Mesenchymal stem cell (in vitro differentiated cells and primary cell): ENCODE results near the gene ABHD8.
A peak's percentile ranks its signal among the peaks of the same experiment; 100 is the strongest.

Experiments
- DNase-seq: peaks from one replicate; pipeline ENCODE4 v3.0.0-alpha.2; 2013
- H2AFZ ChIP-seq: one replicate; pipeline ENCODE4 v1.6.1; 2013; ENCODE audit warnings: low read depth, mild to moderate bottlenecking, control low read depth, inconsistent platforms, low read length, moderate library complexity
- H2AK5ac ChIP-seq: 2 replicates; pipeline ENCODE4 v1.6.1; 2013; ENCODE audit warnings: low read length, moderate library complexity, mild to moderate bottlenecking, inconsistent platforms; ENCODE audit not compliant: severe bottlenecking
- H2BK120ac ChIP-seq: one replicate; pipeline ENCODE4 v1.6.1; 2013; ENCODE audit warnings: low read depth, mild to moderate bottlenecking, inconsistent platforms, low read length, moderate library complexity
- H2BK12ac ChIP-seq, 2 experiments: one replicate each; pipeline ENCODE4 v1.6.1; 2013; ENCODE audit warnings: inconsistent platforms in 2 of 2, low read length in 2 of 2, mild to moderate bottlenecking in 2 of 2, moderate library complexity in 2 of 2, control low read depth in 1 of 2
- H2BK15ac ChIP-seq: one replicate; pipeline ENCODE4 v1.6.1; 2013; ENCODE audit warnings: mild to moderate bottlenecking, low read depth, inconsistent platforms; ENCODE audit not compliant: poor library complexity, severe bottlenecking
- H2BK5ac ChIP-seq: 2 replicates; pipeline ENCODE4 v1.6.1; 2013; ENCODE audit warnings: low read depth, mild to moderate bottlenecking, low read length, control low read depth, inconsistent platforms; ENCODE audit not compliant: poor library complexity, severe bottlenecking
- H3K14ac ChIP-seq, 2 experiments: one replicate each; pipeline ENCODE4 v1.6.1; 2013; ENCODE audit warnings: inconsistent platforms in 2 of 2, low read length in 2 of 2, control low read depth in 1 of 2, mild to moderate bottlenecking in 1 of 2, moderate library complexity in 1 of 2
- H3K18ac ChIP-seq, 2 experiments: one replicate each; pipeline ENCODE4 v1.6.1; 2013; ENCODE audit warnings: inconsistent platforms in 2 of 2, low read length in 2 of 2, control low read depth in 1 of 2, low read depth in 1 of 2, mild to moderate bottlenecking in 1 of 2
- H3K23ac ChIP-seq, 2 experiments: one replicate each; pipeline ENCODE4 v1.6.1; 2013; ENCODE audit warnings: inconsistent platforms in 2 of 2, low read length in 2 of 2, mild to moderate bottlenecking in 2 of 2, moderate library complexity in 2 of 2, control low read depth in 1 of 2
- H3K27ac ChIP-seq: 2 replicates; pipeline ENCODE4 v1.5.1; 2013; ENCODE audit warnings: mild to moderate bottlenecking, moderate library complexity, low read length, control low read depth, inconsistent platforms; ENCODE audit not compliant: poor library complexity, severe bottlenecking
- H3K27me3 ChIP-seq, 2 experiments: 2 replicates each; pipeline versions ENCODE4 v1.6.1 to v1.7.0; 2013; ENCODE audit warnings: low read length in 2 of 2, mild to moderate bottlenecking in 2 of 2, moderate library complexity in 2 of 2, control low read depth in 1 of 2, inconsistent platforms in 1 of 2; ENCODE audit not compliant: control insufficient read depth in 1 of 2, insufficient read depth in 1 of 2
- H3K36me3 ChIP-seq, 2 experiments: 2 replicates each; pipeline versions ENCODE4 v1.6.1 to v1.7.0; 2013; ENCODE audit warnings: low read length in 2 of 2, control low read depth in 1 of 2, inconsistent platforms in 1 of 2, low read depth in 1 of 2, mild to moderate bottlenecking in 1 of 2; ENCODE audit not compliant: insufficient read depth in 2 of 2, control insufficient read depth in 1 of 2
- H3K4ac ChIP-seq, 2 experiments: one replicate each; pipeline ENCODE4 v1.6.1; 2013; ENCODE audit warnings: inconsistent platforms in 2 of 2, low read length in 2 of 2, mild to moderate bottlenecking in 2 of 2, moderate library complexity in 2 of 2, control low read depth in 1 of 2, low read depth in 1 of 2
- H3K4me1 ChIP-seq: 2 replicates; pipeline ENCODE4 v1.6.1; 2013; ENCODE audit warnings: low read depth, low read length, control low read depth; ENCODE audit not compliant: control insufficient read depth, insufficient read depth
- H3K4me2 ChIP-seq: 2 replicates; pipeline ENCODE4 v1.6.1; 2013; ENCODE audit warnings: low read length, mild to moderate bottlenecking, inconsistent platforms; ENCODE audit not compliant: poor library complexity, severe bottlenecking
- H3K4me3 ChIP-seq, 2 experiments: 2 replicates each; pipeline versions ENCODE4 v1.5.1 to v1.7.0; 2013; ENCODE audit warnings: low read length in 2 of 2, mild to moderate bottlenecking in 2 of 2, control low read depth in 1 of 2, low read depth in 1 of 2; ENCODE audit not compliant: insufficient read depth in 1 of 2
- H3K79me1 ChIP-seq: replicated peaks from 2 replicates; pipeline ENCODE4 v1.6.1; 2013; ENCODE audit warnings: mild to moderate bottlenecking, control low read depth, low read length, inconsistent platforms; ENCODE audit not compliant: poor library complexity, severe bottlenecking
- H3K9ac ChIP-seq: 2 replicates; pipeline ENCODE4 v1.7.0; 2013; ENCODE audit warnings: mild to moderate bottlenecking, low read length, moderate library complexity
- H3K9me3 ChIP-seq: 2 replicates; pipeline ENCODE4 v1.7.0; 2013; ENCODE audit warnings: mild to moderate bottlenecking, low read length; ENCODE audit not compliant: control insufficient read depth
- H4K8ac ChIP-seq: one replicate; pipeline ENCODE4 v1.6.1; 2013; ENCODE audit warnings: inconsistent platforms, mild to moderate bottlenecking, low read length, moderate library complexity
- H4K91ac ChIP-seq: one replicate; pipeline ENCODE4 v1.6.1; 2013; ENCODE audit warnings: mild to moderate bottlenecking, low read length, inconsistent platforms
- WGBS: methylation state at CpG from one replicate; pipeline ENCODE4 v1.1.7; 2013; ENCODE audit warnings: mixed read lengths; 5-methylcytosine and 5-hydroxymethylcytosine counted together

Gene ABHD8

GRCh38 chr19:17322854-17323253 lies 19.6 kb upstream of the ABHD8 start:
- WGBS, result 93% methylated on average over 6 of the region's 10 CpGs
- H3K27ac ChIP-seq, result no peak overlapping the region

GRCh38 chr19:17321655-17322489 lies 18.6 kb upstream of the ABHD8 start:
- DNase-seq, result no peak
- no peaks in the 10 kb centered on the region for H3K9me3 ChIP-seq
- H3K23ac ChIP-seq, result no peak overlapping the region
- H3K18ac ChIP-seq, result no peak overlapping the region
- H3K4me1 ChIP-seq, result peaks cover 11% of the 10 kb centered on the region
- peak overlapping the region; percentile 75 for H4K8ac ChIP-seq
- H3K79me1 ChIP-seq, result peaks cover 27% of the 10 kb centered on the region
- H2AFZ ChIP-seq, result no peak overlapping the region
- WGBS, result 85% methylated on average over 19 of the region's 19 CpGs
- peaks cover 31 to 74% of the 10 kb centered on the region in 2 experiments for H3K36me3 ChIP-seq
- no peak overlapping the region for H3K4me2 ChIP-seq
- H3K14ac ChIP-seq, result no peak overlapping the region
- H2BK5ac ChIP-seq, result no peak overlapping the region
- peak overlapping the region; percentile 17 for H3K9ac ChIP-seq
- no peak overlapping the region for H3K4me3 ChIP-seq
- no peak overlapping the region for H3K27ac ChIP-seq
- no peak overlapping the region for H3K4ac ChIP-seq
- H2BK120ac ChIP-seq, result no peak overlapping the region
- no peak overlapping the region for H2AK5ac ChIP-seq
- no peak overlapping the region for H2BK15ac ChIP-seq
- no peaks in the 10 kb centered on the region for H3K27me3 ChIP-seq
- peak overlapping the region; percentile 48 for H4K91ac ChIP-seq
- H2BK12ac ChIP-seq, result no peak overlapping the region

More at GRCh38 chr19:17322854-17323253, 19.6 kb upstream of the ABHD8 start:
- no peak overlapping the region for H4K91ac ChIP-seq
- DNase-seq, result no peak
- no peak overlapping the region for H3K23ac ChIP-seq
- H3K18ac ChIP-seq, result no peak overlapping the region
- H3K27me3 ChIP-seq, result no peaks in the 10 kb centered on the region
- H2BK12ac ChIP-seq, result no peak overlapping the region
- H3K9ac ChIP-seq, result peak overlapping the region; percentile 17
- no peak overlapping the region for H2BK15ac ChIP-seq
- no peak overlapping the region for H4K8ac ChIP-seq
- no peak overlapping the region for H2AK5ac ChIP-seq
- H2AFZ ChIP-seq, result no peak overlapping the region
- peaks cover 36 to 70% of the 10 kb centered on the region in 2 experiments for H3K36me3 ChIP-seq
- H3K4ac ChIP-seq, result no peak overlapping the region
- peaks cover 21% of the 10 kb centered on the region for H3K4me1 ChIP-seq
- no peak overlapping the region for H3K4me2 ChIP-seq
- H2BK5ac ChIP-seq, result no peak overlapping the region
- H2BK120ac ChIP-seq, result no peak overlapping the region
- no peaks in the 10 kb centered on the region for H3K9me3 ChIP-seq
- peaks cover 26% of the 10 kb centered on the region for H3K79me1 ChIP-seq
- H3K14ac ChIP-seq, result no peak overlapping the region
- no peak overlapping the region for H3K4me3 ChIP-seq

- no peak overlapping the region for H2BK120ac ChIP-seq
- H3K4me2 ChIP-seq, result no peak overlapping the region
- H2BK12ac ChIP-seq, result no peak overlapping the region
- H3K23ac ChIP-seq, result no peak overlapping the region
- no peak overlapping the region for H3K14ac ChIP-seq
- H3K4me3 ChIP-seq, result no peak overlapping the region
- H3K36me3 ChIP-seq, result peaks cover 38 to 86% of the 10 kb centered on the region in 2 experiments
- 90% methylated on average over 11 of the region's 11 CpGs for WGBS
- no peaks in the 10 kb centered on the region for H3K9me3 ChIP-seq
- no peak overlapping the region for H3K4ac ChIP-seq
- no peak overlapping the region for H2BK15ac ChIP-seq
- no peaks in the 10 kb centered on the region for H3K27me3 ChIP-seq
- no peak for DNase-seq
- peak overlapping the region; percentile 15 for H4K91ac ChIP-seq
- peaks cover 34% of the 10 kb centered on the region for H3K79me1 ChIP-seq
- no peak overlapping the region for H4K8ac ChIP-seq
- no peak overlapping the region for H2AFZ ChIP-seq
- H3K27ac ChIP-seq, result no peak overlapping the region
- H3K4me1 ChIP-seq, result peaks cover 4% of the 10 kb centered on the region
- no peak overlapping the region for H2AK5ac ChIP-seq
- H3K9ac ChIP-seq, result no peak overlapping the region
- H3K18ac ChIP-seq, result no peak overlapping the region
- H2BK5ac ChIP-seq, result no peak overlapping the region
Measured at GRCh38 chr19:17320435-17320834, 17.2 kb upstream of the ABHD8 start.

GRCh38 chr19:17319473-17320238 lies 16.4 kb upstream of the ABHD8 start:
- H2AK5ac ChIP-seq, result no peak overlapping the region
- H3K4me3 ChIP-seq, result no peak overlapping the region
- H3K27me3 ChIP-seq, result no peaks in the 10 kb centered on the region
- H3K27ac ChIP-seq, result no peak overlapping the region
- no peak overlapping the region for H3K14ac ChIP-seq
- H3K23ac ChIP-seq, result no peak overlapping the region
- no peak overlapping the region for H2AFZ ChIP-seq
- 95% methylated on average over 37 of the region's 40 CpGs for WGBS
- H3K36me3 ChIP-seq, result peaks cover 45 to 82% of the 10 kb centered on the region in 2 experiments
- no peak overlapping the region for H2BK15ac ChIP-seq
- no peak overlapping the region for H4K91ac ChIP-seq
- no peak overlapping the region for H2BK120ac ChIP-seq
- no peak overlapping the region for H3K4ac ChIP-seq
- no peaks in the 10 kb centered on the region for H3K9me3 ChIP-seq
- no peak overlapping the region for H3K9ac ChIP-seq
- H3K4me1 ChIP-seq, result peaks cover 4% of the 10 kb centered on the region
- DNase-seq, result no peak
- H2BK12ac ChIP-seq, result no peak overlapping the region
- no peak overlapping the region for H3K4me2 ChIP-seq
- H2BK5ac ChIP-seq, result no peak overlapping the region
- H3K18ac ChIP-seq, result no peak overlapping the region
- peaks cover 36% of the 10 kb centered on the region for H3K79me1 ChIP-seq
- no peak overlapping the region for H4K8ac ChIP-seq
